Measurements from ENCODE around the gene PTPRD. TPM values are rescaled to one million over a fixed set of nuclear protein-coding genes. Genes with fewer than 3 reads are reported as not detected.

Gene PTPRD
- total RNA-seq, 1 donor from 2014 or later: 30.8 TPM

DNA sequence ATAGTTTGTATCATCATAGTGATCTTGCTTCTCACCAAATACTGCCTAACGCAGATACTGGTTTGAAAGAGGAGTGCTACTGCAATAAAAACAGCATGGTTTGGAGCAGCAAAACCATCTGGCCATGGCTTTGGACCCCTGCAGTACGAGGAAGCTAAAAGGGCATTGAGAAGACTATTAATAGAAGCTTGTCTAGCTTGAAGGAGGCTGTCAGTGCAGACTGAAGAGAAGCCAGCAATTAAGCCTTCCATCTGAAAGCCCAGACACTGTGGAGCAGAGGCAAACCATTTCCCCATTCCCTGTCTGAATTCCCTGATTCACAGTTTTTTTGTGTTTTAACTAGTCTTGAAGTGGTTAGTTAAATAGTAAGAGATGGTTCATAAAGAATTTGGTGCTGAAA is 281.6 kb downstream of the PTPRD start:
- no peak overlapping the region for H3K27ac ChIP-seq
- no peak overlapping the region for H3K4me3 ChIP-seq
- no peaks in the 10 kb centered on the region for H3K36me3 ChIP-seq
- DNase-seq (no peak), ATAC-seq (no peak)
- H3K4me1 ChIP-seq: no peaks in the 10 kb centered on the region
- no peaks in the 10 kb centered on the region for H3K9me3 ChIP-seq
- TF ChIP-seq, protein P1, sequence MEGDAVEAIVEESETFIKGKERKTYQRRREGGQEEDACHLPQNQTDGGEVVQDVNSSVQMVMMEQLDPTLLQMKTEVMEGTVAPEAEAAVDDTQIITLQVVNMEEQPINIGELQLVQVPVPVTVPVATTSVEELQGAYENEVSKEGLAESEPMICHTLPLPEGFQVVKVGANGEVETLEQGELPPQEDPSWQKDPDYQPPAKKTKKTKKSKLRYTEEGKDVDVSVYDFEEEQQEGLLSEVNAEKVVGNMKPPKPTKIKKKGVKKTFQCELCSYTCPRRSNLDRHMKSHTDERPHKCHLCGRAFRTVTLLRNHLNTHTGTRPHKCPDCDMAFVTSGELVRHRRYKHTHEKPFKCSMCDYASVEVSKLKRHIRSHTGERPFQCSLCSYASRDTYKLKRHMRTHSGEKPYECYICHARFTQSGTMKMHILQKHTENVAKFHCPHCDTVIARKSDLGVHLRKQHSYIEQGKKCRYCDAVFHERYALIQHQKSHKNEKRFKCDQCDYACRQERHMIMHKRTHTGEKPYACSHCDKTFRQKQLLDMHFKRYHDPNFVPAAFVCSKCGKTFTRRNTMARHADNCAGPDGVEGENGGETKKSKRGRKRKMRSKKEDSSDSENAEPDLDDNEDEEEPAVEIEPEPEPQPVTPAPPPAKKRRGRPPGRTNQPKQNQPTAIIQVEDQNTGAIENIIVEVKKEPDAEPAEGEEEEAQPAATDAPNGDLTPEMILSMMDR (IDR thresholded peaks at IDR 0.05): no peak
- H3K27me3 ChIP-seq: no peaks in the 10 kb centered on the region
- intact Hi-C loops (cut with DNase I): no loop called here

GRCh38 chr9:10282084-10282483 is 330.7 kb downstream of the PTPRD start:
- no peak for ATAC-seq
- no peaks in the 10 kb centered on the region for H3K27me3 ChIP-seq
- H3K4me1 ChIP-seq: no peaks in the 10 kb centered on the region
- H3K36me3 ChIP-seq: no peaks in the 10 kb centered on the region
- no peak overlapping the region for H3K4me3 ChIP-seq
- intact Hi-C loops (cut with DNase I): no loop called here
- no peak for DNase-seq
- TF ChIP-seq, protein P1 (IDR thresholded peaks at IDR 0.05): no peak
- H3K9me3 ChIP-seq: no peaks in the 10 kb centered on the region
- H3K27ac ChIP-seq: no peak overlapping the region

- Histone ChIP-seq H3K27ac (no peak overlapping the region), H3K4me3 (no peak overlapping the region), H3K27me3 (no peaks in the 10 kb centered on the region), H3K4me1 (no peaks in the 10 kb centered on the region), H3K36me3 (no peaks in the 10 kb centered on the region), H3K9me3 (no peaks in the 10 kb centered on the region)
- TF ChIP-seq, protein P1 (IDR thresholded peaks at IDR 0.05): no peak
- intact Hi-C loops (cut with DNase I): no loop called here
- DNase-seq: no peak
- ATAC-seq: no peak
Measured at GRCh38 chr9:10274988-10275387, 337.8 kb downstream of the PTPRD start.

- TF ChIP-seq, protein P1 (IDR thresholded peaks at IDR 0.05): no peak
- intact Hi-C loops (cut with DNase I): no loop called here
- no peaks in the 10 kb centered on the region for H3K36me3 ChIP-seq
Measured at GRCh38 chr9:10274175-10274574, 338.6 kb downstream of the PTPRD start.

DNA sequence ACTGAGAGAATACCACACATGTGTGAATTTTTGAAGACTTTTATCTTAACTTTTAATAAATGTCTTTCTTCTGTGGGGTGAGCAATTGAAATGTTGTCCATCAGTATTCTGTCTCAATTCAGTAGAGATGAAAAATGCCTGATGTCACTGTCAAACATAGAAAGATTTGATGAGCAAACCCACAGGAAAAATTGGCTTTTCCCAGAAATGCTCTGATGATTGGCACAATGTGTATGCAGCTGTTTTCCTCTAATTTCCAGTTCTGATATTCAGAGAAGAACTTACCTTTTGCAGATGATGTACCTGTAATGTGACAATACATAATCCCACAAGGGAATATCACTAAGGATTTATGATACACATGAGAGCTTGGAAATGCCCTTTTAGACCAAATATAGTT is 340.0 kb downstream of the PTPRD start:
- no peak overlapping the region for H3K4me3 ChIP-seq
- no peak overlapping the region for H3K27ac ChIP-seq
- peaks cover 3% of the 10 kb centered on the region for H3K4me1 ChIP-seq
- ATAC-seq: no peak
- no peak for DNase-seq
- intact Hi-C loops (cut with DNase I): no loop called here
- no peaks in the 10 kb centered on the region for H3K27me3 ChIP-seq
- no peaks in the 10 kb centered on the region for H3K36me3 ChIP-seq
- no peaks in the 10 kb centered on the region for H3K9me3 ChIP-seq
- TF ChIP-seq, protein P1 (IDR thresholded peaks at IDR 0.05): no peak

More at GRCh38 chr9:10274175-10274574, 338.6 kb downstream of the PTPRD start:
- Histone ChIP-seq H3K27ac (no peak overlapping the region), H3K27me3 (no peaks in the 10 kb centered on the region), H3K9me3 (no peaks in the 10 kb centered on the region), H3K4me1 (peaks cover under 1% of the 10 kb centered on the region), H3K4me3 (no peak overlapping the region)
- no peak for ATAC-seq
- DNase-seq: no peak
